ENCODE data around the gene DLGAP4.
A peak's percentile ranks its signal among the peaks of the same experiment; 100 is the strongest.

Gene DLGAP4

DNA sequence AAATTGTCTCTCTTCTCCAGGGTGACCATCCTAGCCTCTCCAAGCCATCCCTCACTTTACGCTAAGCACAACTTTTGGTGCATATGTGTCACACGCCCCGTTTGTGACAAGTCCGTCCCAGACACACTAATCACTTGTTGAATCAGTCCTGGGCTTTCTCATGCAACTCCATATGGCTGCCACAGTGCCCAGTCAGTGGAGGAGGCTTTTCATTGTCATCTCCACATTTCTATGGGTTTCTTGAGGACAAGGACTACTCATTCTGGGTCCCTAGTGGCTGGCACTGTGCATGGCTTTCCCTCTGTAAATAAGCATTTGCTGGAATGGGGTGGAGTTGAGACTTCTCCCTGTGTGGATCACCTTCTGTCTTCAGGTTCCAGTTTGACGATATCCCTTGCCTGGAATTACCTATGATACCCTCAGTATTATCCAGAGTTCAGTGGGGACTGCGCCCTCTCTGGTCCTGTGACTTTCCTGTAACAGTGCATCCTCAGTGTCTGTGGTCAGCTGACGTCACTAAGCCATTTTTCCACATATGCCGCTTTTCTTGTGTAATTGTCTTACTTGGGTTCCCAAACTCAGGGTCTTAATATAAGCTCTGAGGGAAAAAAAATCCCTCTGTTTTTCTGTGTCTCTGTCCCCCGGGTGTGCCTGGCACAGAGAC lies 175.4 kb downstream of the DLGAP4 start:
- DNase-seq: no peak

DNA sequence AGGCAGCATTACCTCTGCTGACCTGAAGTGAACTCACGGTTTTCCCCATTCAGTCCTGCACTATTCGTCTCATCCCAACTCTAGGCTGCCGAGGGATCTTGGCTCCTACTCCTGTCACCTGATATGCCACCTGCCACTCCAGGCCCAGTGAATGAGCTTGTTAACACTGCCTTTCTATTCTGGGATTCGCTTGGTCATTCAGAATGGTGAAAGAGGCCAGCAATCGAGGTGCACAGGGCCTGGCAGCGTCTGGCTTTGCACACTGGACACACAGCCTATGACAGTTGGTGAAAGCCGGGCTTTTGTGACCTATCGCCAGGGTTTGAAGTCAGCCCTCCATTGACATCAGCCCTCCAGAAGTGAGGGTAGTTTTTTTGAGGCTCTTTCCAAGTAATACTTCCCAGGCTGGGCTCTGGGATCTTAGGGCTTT lies 175.9 kb downstream of the DLGAP4 start:
- DNase-seq: no peak

DNA sequence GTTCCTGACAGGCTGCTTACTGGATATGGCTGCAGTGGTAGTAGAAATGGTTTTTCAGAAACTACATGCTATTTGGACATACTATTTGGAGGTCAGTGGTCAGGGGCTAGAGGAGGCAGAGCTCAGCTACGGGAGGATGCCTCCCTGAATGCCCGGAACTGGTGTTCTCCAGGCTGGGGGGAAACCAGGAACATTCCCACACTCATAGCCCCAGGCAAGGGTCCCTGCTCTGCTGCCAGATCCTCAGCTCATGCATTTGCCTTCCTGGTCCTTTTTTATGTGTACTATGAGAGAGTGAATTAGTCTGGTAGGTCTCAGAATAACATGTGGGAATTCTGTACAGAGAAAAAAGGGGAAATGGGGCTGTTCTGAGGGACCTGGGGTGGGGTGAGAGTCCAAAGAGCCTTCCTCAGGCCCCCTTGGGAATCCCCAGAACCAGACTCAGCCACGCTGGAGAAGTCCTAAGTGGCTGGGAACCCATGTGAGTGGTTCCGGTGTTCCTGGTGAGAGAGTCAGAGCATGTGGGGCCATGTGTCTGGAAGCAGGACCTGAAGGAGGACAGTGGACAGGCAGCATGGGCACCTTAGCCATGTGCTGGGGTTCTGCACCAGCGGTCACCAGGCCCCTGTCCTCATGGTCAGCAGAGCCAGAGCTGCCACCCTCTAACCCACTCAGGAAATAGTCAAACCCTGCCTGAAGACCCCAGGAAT lies 177.2 kb downstream of the DLGAP4 start:
- no peak for DNase-seq

DNA sequence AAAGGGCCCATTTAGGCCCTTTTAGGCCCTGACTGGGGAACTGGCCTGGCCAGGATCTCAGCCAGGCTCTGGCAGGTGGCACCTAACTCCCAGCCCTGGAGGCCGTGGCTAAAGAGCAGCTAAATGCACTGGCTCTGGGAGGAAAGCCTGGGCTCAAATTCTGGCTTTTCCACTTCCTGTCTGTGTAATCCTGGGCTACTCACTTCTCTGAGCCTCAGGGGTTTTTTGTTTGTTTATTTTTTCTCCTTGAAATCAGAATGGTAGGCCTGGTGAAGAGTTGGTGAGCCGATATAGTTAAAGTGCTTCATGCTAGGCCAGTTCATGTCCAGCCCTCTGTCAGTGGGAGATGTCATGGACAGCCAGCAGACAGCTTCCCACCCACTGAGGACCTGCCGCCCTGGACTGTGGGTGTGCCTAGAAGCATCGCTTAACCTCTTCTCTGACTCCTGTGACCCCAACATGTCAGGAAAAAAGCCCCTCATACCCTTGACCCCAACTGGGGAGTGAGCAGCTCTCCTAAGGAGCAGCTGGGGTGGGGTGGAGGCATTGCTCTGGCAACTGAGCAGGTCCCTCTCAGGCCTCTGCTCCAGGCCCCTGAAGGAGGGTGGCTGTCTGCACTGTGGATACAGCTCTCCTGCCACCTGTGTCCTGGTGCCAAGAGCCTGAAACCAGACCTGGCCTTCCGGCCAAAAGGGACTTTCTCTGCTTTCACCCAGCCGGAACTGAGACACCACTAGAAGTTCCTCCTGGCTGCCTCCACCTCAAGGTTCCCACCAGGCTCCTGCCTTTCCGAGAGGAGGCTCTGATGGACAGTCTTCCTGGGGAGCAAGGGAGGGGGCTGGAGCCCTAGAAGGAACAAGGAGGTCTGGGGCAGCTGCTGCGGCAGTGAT lies 178.0 kb downstream of the DLGAP4 start:
- DNase-seq: no peak

DNA sequence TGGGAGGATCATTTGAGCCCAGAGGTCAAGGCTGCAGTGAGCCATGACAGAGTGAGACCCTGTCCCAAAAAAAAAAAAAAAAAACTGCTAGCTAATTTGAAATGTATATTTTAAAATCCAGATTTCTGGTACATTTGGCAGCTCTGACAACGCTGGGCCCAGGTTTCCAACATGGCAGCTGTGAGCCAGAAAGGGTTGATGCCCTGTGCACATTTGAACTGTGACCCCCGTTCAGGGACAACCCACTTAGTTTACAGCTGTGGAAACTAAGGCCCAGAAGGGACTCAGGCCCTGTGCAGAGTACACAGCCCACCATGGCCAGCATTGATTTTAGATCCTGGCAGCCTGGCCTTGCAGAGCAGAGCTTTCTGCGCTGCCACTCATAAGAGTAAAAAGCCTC lies 179.1 kb downstream of the DLGAP4 start:
- DNase-seq: no peak

DNA sequence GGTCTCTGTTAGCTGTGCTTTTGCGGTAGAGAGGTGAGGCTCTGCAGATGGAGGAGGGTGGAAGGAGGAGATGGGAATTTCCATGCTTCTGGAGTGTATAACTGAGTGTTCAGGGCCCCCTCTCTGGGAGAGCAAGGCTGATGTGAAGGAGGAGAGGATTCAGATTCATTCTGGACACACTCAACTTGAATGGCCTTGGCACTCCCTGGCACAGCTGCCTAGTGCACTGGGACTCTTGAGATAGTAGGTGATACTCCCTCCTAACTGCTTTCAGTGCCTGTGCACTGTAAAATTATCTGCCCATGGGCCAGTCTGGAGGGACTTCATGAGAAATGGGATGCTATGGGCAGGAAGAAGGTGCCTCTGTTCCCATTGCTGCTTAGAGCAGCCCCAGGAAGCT lies 180.9 kb downstream of the DLGAP4 start:
- no peak for DNase-seq

DNA sequence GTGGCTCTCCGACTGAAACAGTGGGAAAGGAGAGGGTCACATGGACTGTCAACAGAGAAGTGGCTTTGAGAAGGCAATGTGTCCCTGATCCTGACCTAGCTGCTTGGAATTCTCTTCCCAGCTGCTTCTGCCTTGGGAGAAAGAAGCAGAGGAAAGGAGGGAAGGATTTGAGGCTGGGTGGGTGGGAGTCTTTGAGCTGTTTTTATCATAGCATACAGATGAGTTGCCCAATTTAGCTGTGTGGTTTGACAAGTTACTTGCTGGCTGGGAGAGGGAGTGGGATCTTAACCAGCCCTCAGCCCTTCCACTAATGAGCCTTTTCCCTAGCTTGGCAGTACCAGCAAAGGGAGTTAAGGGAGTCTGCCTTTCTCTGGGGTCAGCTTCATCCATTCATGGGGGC lies 184.1 kb downstream of the DLGAP4 start:
- DNase-seq: no peak

DNA sequence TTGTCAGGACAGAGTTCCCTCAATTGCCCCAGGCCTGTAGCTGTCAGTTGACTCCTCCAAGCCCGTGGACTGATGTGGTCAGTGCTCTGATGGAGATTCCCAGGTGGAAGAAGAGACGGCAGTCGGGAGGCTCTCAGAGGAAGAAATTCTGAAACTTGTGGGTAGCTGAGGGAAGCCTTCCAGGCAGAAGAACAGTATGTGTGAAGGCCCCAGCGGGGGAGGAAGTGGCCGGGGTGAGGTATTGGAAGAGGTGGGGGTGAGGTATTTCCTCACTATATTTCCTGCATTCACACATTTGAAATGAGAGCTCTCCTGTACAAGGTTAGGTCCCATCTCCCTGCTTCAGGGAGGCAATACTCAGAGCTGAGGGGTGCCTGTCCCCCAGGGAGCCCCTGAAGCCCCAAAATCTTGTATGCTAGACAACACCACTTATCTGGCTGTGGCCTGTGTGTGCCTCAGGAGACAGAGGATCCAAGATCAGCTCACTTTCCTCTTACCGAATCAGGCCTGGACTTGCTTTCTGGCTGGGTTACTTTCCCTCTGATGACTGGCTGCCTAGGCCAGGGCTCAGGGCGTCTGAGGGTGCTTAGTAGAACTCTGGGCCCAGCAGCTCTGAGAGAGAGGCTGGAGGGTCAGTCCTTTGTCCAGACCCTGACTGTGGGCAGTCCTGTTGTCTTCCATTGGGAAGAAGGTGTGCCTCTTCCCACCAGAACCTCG lies 185.9 kb downstream of the DLGAP4 start:
- peak; percentile 58 for DNase-seq

DNA sequence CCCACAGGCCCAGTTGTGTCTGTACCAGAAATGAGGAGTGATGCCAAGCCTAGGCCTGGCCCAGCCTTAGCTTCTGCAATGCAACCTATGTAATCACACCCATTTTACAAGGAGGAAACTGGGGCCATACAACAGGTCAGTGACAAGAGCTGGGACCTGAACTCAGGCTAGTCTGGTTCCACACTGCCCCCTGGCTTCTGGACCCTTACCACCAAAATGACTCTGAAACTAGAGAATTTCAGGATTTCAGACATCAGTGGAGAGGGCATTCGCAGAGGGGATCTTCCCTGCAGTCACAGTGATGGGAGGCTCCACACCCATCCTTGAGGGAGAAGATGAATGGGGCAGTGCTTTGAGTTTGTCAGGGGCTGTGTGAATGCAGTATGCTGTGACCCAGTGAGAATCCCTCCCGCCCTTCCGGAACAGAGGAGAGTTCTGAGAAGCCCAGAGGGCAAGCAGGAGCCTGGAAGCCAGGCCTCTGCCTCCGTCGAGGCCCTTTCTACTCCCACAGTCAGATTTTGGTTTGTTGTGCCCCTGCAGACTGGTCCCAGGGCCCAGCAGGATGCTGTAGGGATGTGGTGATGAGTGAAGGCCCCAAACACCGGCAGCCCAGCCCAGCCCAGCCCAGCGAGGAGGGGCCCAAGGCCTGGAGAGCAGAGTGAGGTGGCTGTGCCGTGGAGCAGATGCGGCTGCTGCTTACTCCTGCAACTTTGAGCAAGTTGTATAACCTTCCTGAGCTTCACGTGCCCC lies 187.1 kb downstream of the DLGAP4 start:
- DNase-seq: peak; percentile 6

DNA sequence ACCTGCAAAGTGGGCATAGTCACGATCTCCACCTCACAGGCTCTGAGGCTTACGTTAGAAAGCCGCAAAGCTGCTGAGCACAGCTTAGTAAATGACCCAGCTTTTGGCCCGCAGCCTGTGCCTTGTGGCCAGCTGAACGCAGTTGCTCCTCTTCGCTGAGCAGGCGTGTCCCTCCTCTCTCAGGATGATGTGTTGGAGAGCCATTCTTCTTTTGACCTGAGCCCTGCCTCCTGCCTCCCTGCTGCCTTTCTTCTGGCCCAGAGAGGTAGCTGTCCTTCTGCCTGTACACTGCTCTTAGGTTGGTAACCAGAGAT lies 187.6 kb downstream of the DLGAP4 start:
- DNase-seq: no peak

DNA sequence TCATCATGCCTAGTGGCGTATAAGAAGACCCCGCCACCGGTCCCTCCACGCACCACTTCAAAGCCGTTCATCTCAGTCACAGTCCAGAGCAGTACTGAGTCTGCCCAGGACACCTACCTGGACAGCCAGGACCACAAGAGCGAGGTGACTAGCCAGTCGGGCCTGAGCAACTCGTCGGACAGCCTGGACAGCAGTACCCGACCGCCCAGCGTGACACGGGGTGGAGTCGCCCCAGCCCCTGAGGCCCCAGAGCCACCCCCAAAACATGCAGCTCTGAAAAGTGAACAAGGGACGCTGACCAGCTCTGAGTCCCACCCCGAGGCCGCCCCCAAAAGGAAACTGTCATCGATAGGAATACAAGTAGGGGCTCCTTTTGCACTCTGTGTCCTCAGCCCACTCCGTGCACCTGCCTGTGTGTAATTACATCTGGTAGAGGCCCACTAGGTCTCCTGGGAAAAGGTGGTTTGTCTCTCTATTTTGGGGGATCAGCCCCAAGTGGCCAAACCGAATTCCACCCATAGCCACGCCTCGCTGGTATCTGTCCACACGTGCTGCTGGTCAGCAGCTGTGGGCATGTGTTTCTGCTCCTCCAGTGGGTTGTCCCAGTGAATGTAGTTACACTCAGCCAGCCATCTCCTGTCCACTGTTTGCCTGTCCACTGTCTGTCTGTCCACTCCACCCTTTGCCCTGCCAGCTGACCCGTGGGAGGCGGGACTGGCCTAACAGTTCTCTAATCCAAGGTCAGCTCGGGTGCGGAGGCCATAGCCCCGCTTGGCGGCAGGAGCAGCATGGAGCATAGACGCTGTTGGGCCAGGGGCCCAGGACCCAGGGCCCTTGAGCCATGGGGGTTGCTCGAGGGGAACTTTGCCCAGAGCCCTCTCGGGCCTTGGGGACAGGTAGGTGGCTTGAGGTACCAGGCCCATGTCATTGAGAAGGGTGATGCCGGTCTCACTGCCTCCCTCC lies 190.8 kb downstream of the DLGAP4 start:
- no peak for DNase-seq

DNA sequence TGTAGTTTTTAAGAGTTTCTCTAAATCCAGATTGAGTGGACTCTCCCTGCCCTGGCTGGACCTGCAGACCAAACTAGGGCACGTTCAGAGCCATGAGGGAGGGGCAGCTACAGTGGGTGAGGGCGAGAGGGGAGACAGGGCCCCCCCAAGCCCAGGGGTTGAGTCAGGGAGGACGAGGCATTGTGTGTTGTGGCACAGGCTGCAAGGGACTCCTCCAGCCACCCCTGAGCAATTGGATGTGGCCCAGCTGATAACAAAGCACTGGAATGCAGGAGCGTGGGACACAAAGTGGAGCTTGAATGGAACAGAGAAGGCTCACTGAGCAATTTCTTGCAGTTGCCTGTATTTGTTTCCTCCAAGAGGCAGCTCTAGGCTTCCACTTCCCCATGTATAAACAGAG lies 191.7 kb downstream of the DLGAP4 start:
- no peak for DNase-seq

DNA sequence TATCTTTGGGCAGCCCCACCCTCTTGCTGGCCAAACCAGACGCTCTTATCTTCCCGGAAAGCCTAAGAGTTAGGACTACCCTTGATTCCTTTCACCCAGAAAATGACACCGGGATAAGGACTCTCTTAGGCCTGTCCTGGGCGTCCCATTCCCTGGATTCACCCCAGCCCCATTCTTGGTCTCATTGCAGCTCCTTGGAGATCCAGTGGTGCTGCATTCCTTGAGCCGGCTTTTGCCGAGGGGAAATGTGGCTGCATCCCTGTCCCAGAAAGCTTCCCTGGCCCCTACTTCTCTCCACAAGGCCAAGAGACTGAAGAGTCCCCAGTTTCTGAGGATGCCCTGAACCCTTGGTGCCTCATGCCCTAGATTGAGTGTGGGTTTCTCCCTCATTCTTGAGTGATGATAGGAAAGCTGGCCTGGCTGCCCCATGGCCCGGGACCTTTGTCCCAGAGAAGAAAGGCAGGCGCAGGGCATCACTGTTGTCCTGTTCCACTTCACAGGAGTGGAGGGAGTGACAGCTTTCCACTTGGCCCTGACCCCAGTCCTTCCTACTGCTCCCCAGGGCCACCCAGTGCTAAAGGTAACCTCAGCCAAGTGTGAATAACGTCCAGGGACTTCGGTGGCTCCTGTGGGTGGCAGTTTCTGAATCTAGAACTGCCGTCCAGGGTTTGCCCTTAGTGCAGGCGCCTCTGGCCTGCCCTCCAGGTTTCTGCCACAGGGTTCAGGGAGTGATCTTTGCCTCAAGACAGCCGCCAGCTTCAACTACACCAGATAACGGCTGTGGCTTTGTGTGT lies 192.4 kb downstream of the DLGAP4 start:
- DNase-seq: no peak

DNA sequence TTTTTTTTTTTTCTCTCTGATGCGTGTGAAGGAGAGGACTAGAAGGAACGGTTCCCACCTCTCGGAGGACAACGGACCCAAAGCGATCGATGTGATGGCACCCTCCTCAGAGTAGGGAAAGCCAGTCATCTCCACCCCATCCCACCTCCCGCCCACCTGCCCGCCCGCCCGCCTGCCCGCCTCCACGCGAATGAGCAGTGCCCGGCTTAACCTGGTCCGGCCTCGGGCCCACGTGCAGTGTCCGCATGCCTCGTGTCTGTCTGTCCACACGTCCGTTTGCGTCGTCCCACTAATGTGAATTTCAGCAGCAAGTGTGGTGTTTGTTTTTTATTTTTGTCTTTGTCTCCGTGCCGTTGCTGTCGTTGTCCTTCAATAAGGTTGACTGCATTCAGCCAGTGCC lies 193.1 kb downstream of the DLGAP4 start:
- no peak for DNase-seq

DNA sequence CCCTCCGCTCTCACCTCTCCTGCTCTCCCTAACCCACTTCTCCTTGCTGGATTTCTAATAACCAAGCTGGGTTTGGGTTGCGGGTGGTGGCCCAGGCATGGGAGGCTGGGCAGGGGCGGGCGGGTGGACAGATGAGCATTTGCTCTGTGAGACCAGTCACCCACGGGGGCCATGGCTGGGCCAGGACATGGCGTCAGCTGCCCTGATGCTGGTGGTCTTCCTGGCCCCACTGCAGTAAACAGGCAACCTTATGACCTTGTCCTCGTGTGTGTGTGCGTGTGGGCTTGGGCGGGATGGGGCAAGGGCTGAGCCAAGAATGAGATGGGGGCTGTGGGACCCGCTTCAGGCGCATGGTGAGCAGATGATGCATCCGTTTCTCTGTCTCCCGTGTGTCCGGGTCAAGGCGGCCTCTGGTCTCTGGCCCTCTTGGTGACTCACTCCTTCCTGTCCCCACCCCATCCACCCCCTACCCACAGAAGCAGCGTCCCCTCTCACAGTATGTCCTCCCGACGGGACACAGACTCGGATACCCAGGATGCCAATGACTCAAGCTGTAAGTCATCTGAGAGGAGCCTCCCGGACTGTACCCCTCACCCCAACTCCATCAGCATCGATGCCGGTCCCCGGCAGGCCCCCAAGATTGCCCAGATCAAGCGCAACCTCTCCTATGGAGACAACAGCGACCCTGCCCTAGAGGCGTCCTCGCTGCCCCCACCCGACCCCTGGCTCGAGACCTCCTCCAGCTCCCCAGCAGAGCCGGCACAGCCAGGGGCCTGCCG lies 193.8 kb downstream of the DLGAP4 start:
- DNase-seq: no peak

DNA sequence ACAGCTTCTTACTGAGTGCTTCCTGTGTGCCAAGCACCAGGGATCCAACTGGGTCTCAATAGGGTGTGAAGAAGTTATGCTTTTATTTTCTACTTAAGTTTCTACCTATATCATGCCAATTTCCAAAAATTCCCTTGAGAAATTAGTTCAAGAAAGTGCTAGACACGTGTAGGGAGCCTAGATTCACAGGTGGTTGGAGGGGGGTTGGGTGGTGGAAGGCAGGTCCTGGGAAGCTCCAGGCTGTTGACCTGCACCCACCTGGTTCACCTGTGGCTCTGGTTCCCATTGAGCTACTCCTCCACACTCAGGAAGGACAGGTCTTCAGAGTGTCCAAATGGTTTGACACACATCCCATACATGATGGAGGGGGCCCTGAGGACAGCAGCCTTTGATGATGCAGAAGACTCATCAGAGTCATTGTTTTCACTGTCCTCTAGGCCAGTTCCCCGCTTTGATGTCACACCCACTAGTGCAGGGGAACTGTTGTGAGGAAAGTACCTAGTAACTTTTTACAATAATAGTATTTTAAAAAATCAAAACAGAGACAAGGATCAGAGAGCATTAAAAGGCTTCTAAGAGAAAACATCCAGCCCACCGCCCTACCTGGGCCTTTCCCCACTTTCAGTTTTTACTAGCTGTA lies 195.3 kb downstream of the DLGAP4 start:
- DNase-seq: no peak

DNA sequence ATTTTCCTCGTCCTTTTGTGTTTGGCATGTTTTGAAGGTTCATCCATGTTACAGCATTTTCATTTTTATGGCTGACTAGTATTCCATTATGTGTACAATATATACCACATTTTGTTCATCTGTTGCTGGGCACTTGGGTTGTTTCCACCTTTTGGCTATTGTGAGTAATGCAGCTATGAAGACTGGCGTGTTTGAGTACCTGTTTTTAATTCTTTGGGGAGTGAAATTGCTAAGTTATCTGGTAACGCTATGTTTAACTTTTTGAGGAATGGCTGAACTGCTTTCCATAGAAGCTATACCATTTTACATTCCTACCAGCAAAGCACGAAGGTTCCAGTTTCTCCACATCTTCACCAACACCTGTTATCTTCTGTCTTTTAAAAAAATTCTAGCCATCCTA lies 198.2 kb downstream of the DLGAP4 start:
- no peak for DNase-seq

DNA sequence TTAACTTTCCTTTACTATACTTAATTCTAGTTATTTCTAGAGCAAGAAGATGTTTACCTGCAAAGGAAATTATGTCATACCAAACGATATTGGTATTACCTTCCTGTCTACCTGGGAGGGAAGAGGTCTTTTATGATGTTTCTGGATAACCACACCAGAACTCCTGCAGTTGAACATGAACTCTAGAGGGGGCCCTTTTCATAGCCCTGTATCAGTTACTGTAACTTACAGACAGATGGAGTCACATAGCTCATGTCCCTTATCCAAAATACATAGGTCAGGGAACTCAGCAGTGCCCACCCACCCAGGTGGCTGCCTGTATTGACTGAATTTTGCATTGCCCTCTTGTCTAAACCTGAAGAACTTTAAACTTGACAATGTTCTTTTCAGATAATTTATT lies 200.1 kb downstream of the DLGAP4 start:
- DNase-seq: no peak

DNA sequence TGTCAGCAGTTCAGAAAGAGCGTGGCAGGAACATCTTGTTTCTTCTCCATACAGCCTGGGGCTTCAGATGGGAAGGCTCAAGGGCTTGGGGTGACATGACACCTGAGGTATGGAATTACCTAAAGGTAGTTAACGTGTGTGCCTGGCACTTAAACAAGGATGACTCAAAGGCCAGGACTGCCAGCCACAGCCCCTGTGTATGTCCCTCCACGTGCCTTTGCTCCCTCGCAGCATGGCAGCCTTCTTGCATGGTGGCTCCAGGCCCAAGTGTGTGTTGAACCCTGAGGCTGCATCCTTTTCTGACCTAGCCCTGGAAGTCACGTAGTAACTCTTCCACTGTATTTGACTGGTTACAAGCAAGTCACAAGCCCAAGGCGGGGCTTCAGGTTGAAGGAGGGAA lies 201.6 kb downstream of the DLGAP4 start:
- no peak for DNase-seq

Data from GF-D8 (cell line).